HT1080 (cell line): Measurements from ENCODE around the gene NUP93. TPM values are rescaled to one million over a fixed set of nuclear protein-coding genes. Genes with fewer than 3 reads are reported as not detected.
"Not testable (repeated sequence)": the region's sequence is repeated elsewhere in the genome, so short reads cannot be mapped to it uniquely, and the experiment has no call there.

Experiments used
- DNase-seq: peaks from one replicate; pipeline ENCODE4 v3.0.0-alpha.2; 2015; ENCODE audit warnings: low read depth
- total RNA-seq: library from RNA; depleted of rRNA; stranded (reverse); fragments of >200 nt; shearing (Covaris generic); gene quantifications from 2 replicates; pipeline ENCODE4 v1.2.3, GENCODE V29; 2014

The NUP93 gene
- total RNA-seq, 1 experiment from 2014 or later, result 119 TPM

- no peak for DNase-seq
These were observed 21.1 kb upstream of the NUP93 start for GRCh38 chr16:56708525-56709442.

- no peak for DNase-seq
These were observed 20.4 kb upstream of the NUP93 start for GRCh38 chr16:56709443-56710040.

GRCh38 chr16:56710181-56710737 lies 19.7 kb upstream of the NUP93 start:
- no peak for DNase-seq

GRCh38 chr16:56711862-56712261 lies 18.1 kb upstream of the NUP93 start:
- no peak for DNase-seq

- no peak for DNase-seq
These were observed 16.1 kb upstream of the NUP93 start for GRCh38 chr16:56713794-56714193.

GRCh38 chr16:56715126-56715525 lies 14.8 kb upstream of the NUP93 start:
- no peak for DNase-seq

GRCh38 chr16:56716761-56717160 lies 13.2 kb upstream of the NUP93 start:
- no peak for DNase-seq

GRCh38 chr16:56717532-56717931 lies 12.4 kb upstream of the NUP93 start:
- not testable (repeated sequence) for DNase-seq

GRCh38 chr16:56722200-56722842 lies 7.6 kb upstream of the NUP93 start:
- DNase-seq, result no peak

- no peak for DNase-seq
These were observed 5.7 kb upstream of the NUP93 start for GRCh38 chr16:56724191-56724590.

- DNase-seq, result no peak
These were observed 3.6 kb upstream of the NUP93 start for GRCh38 chr16:56726283-56726682.

- no peak for DNase-seq
These were observed 3.0 kb upstream of the NUP93 start for GRCh38 chr16:56726926-56727325.

- DNase-seq, result no peak
These were observed 1.9 kb upstream of the NUP93 start for GRCh38 chr16:56728027-56728426.

- DNase-seq, result peak; percentile 34
These were observed 772 bp upstream of the NUP93 start for GRCh38 chr16:56728980-56729734.

GRCh38 chr16:56732366-56732765 lies 2.4 kb downstream of the NUP93 start:
- no peak for DNase-seq

GRCh38 chr16:56732832-56733231 lies 2.9 kb downstream of the NUP93 start:
- no peak for DNase-seq

GRCh38 chr16:56734429-56734828 lies 4.5 kb downstream of the NUP93 start:
- peak; percentile 54 for DNase-seq

- DNase-seq, result no peak
These were observed 6.5 kb downstream of the NUP93 start for GRCh38 chr16:56736476-56736875.

GRCh38 chr16:56737539-56737938 lies 7.6 kb downstream of the NUP93 start:
- DNase-seq, result no peak

- DNase-seq, result no peak
These were observed 8.3 kb downstream of the NUP93 start for GRCh38 chr16:56738221-56738620.

- not testable (repeated sequence) for DNase-seq
These were observed 9.4 kb downstream of the NUP93 start for GRCh38 chr16:56739378-56739777.
